Stomach (tissue), 9 donors: ENCODE results near the gene RFX3. TPM values are rescaled to one million over a fixed set of nuclear protein-coding genes. Genes with fewer than 3 reads are reported as not detected.

Experiments used
- DNase-seq, 2 donors: peaks; one replicate each; pipeline versions ENCODE4 v3.0.0 to v3.0.0-alpha.2; 2013 to 2019
- H3K27ac ChIP-seq, 5 donors: fragments of 200-600 bp in 4 of 5; sonication (generic) in 4 of 5; one replicate each; pipeline ENCODE4 v1.5.1; 2013 to 2019; ENCODE audit warnings: mild to moderate bottlenecking in 1 of 5, moderate library complexity in 1 of 5
- H3K27me3 ChIP-seq, 3 donors: fragments of 200-600 bp; sonication (generic); one replicate each; pipeline ENCODE4 v1.5.1; 2017 to 2019; ENCODE audit warnings: mixed run types in 1 of 3
- H3K36me3 ChIP-seq, 4 donors: fragments of 200-600 bp; sonication (generic); 1 replicate in 3 of 4; 2 replicates in 1 of 4; pipeline ENCODE4 v1.5.1; 2016 to 2019
- H3K4me1 ChIP-seq, 4 donors: fragments of 200-600 bp; sonication (generic); one replicate each; pipeline ENCODE4 v1.5.1; 2016 to 2019
- H3K4me3 ChIP-seq, 4 donors: fragments of 200-600 bp; sonication (generic) in 3 of 4; one replicate each; pipeline ENCODE4 v1.5.1; 2016 to 2019; ENCODE audit warnings: mild to moderate bottlenecking in 1 of 4
- H3K9me3 ChIP-seq, 4 donors: fragments of 200-600 bp; sonication (generic); one replicate each; pipeline ENCODE4 v1.5.1; 2016 to 2019
- CTCF ChIP-seq, 7 experiments: fragments of 450-650 bp in 4 of 7; fragments of 200-600 bp in 3 of 7; sonication (generic) in 3 of 7; IDR thresholded peaks; one replicate each; pipeline ENCODE4 v1.5.1; 2016 to 2019; ENCODE audit warnings: antibody characterized with exemption in 7 of 7, control low read depth in 2 of 7, mild to moderate bottlenecking in 1 of 7
- EP300 ChIP-seq: sonication (generic); formaldehyde crosslinking; IDR thresholded peaks from one replicate; pipeline ENCODE4 v1.6.1; 2017; ENCODE audit warnings: antibody characterized with exemption
- POLR2A ChIP-seq, 4 donors: fragments of 450-650 bp; IDR thresholded peaks; one replicate each; pipeline ENCODE4 v1.6.1; 2016; ENCODE audit warnings: antibody characterized with exemption in 4 of 4, control low read depth in 2 of 4, mild to moderate bottlenecking in 1 of 4, moderate library complexity in 1 of 4
- POLR2AphosphoS5 ChIP-seq, 3 donors: sonication (generic); formaldehyde crosslinking; IDR thresholded peaks; one replicate each; pipeline ENCODE4 v1.6.1; 2016; ENCODE audit warnings: antibody characterized with exemption in 3 of 3
- WGBS, 5 donors: extraction: QIAGEN DNeasy Blood & Tissue Kit in 3 of 5; methylation state at CpG; one replicate each; pipeline versions ENCODE4 v1.1.5 to v1.1.7; 2013 to 2018; 5-methylcytosine and 5-hydroxymethylcytosine counted together
- intact Hi-C: fragments of 100-400 bp; cut with DNase I; formaldehyde crosslinking; loops from one replicate; pipeline ENCODE4 v1.15.1; 2023; ENCODE audit warnings: low total_unique reads
- polyA plus RNA-seq, 3 donors: library from polyadenylated mRNA; stranded (reverse); fragments of 200-250 nt; gene quantifications; one replicate each; pipeline ENCODE4 v1.2.3, GENCODE V29; 2013
- total RNA-seq, 5 donors: library from RNA; depleted of rRNA; stranded (reverse); fragments of >200 nt; gene quantifications; one replicate each; pipeline versions ENCODE4 v1.1.0 to v1.2.3, GENCODE V29; 2014 to 2016
- donor health status: healthy with polysubstance abuse.
- donor health status: Bipolar disorder and iron deficiency.
- donor health status: healthy.

RFX3 gene
- total and polyA plus RNA-seq, 8 donors: 0.76 to 22.8 (median 6.1) TPM

GRCh38 chr9:3500044-3500443 is 25.8 kb downstream of the RFX3 start:
- H3K27ac ChIP-seq: no peak overlapping the region
- no peaks in the 10 kb centered on the region for H3K27me3 ChIP-seq
- DNase-seq: no peak
- WGBS, 5 donors: 89 to 96% (median 95%) methylated on average over 4 of the region's 4 CpGs
- H3K4me3 ChIP-seq: no peak overlapping the region
- intact Hi-C loops: no loop called here
- no peak for TF ChIP-seq POLR2AphosphoS5 (IDR thresholded peaks at IDR 0.05)
- no peak for TF ChIP-seq EP300
- TF ChIP-seq POLR2A (IDR thresholded peaks at IDR 0.05): no peak
- TF ChIP-seq CTCF (IDR thresholded peaks at IDR 0.05): no peak
- peaks cover 0 to 30% (median 11%) of the 10 kb centered on the region in 4 donors for H3K4me1 ChIP-seq
- H3K36me3 ChIP-seq: no peaks in the 10 kb centered on the region
- H3K9me3 ChIP-seq: no peaks in the 10 kb centered on the region

- intact Hi-C loops: no loop called here
- Histone ChIP-seq H3K36me3 (no peaks in the 10 kb centered on the region), H3K9me3 (no peaks in the 10 kb centered on the region), H3K4me3 (no peak overlapping the region), H3K4me1 (peaks cover 0 to 30% (median 11%) of the 10 kb centered on the region in 4 donors), H3K27me3 (no peaks in the 10 kb centered on the region), H3K27ac (no peak overlapping the region)
- 69 to 82% (median 79%) methylated on average over 3 of the region's 3 CpGs for WGBS, 5 donors
- peak in 1 of 2 donors; percentile 60 for DNase-seq
- TF ChIP-seq CTCF (IDR thresholded peaks at IDR 0.05): no peak
- no peak for TF ChIP-seq POLR2AphosphoS5 (IDR thresholded peaks at IDR 0.05)
- no peak for TF ChIP-seq EP300
Measured at GRCh38 chr9:3498691-3499090, 27.1 kb downstream of the RFX3 start.

GRCh38 chr9:3497857-3498256 is 27.9 kb downstream of the RFX3 start:
- H3K4me1 ChIP-seq: peaks cover 0 to 30% (median 11%) of the 10 kb centered on the region in 4 donors
- WGBS, 5 donors: 88 to 93% (median 90%) methylated on average over 4 of the region's 4 CpGs
- H3K4me3 ChIP-seq: no peak overlapping the region
- no peak for TF ChIP-seq EP300
- TF ChIP-seq POLR2A (IDR thresholded peaks at IDR 0.05): no peak
- TF ChIP-seq POLR2AphosphoS5 (IDR thresholded peaks at IDR 0.05): no peak
- no peak for TF ChIP-seq CTCF (IDR thresholded peaks at IDR 0.05)
- no peaks in the 10 kb centered on the region for H3K9me3 ChIP-seq
- no peak for DNase-seq
- no peaks in the 10 kb centered on the region for H3K27me3 ChIP-seq
- no peaks in the 10 kb centered on the region for H3K36me3 ChIP-seq
- no peak overlapping the region for H3K27ac ChIP-seq
- intact Hi-C loops: no loop called here

- Histone ChIP-seq H3K27ac (no peak overlapping the region), H3K4me3 (no peak overlapping the region), H3K9me3 (no peaks in the 10 kb centered on the region), H3K27me3 (no peaks in the 10 kb centered on the region), H3K36me3 (no peaks in the 10 kb centered on the region), H3K4me1 (peaks cover 0 to 30% (median 11%) of the 10 kb centered on the region in 4 donors)
- no peak for TF ChIP-seq CTCF (IDR thresholded peaks at IDR 0.05)
- TF ChIP-seq POLR2AphosphoS5 (IDR thresholded peaks at IDR 0.05): no peak
- TF ChIP-seq EP300: no peak
- no peak for TF ChIP-seq POLR2A (IDR thresholded peaks at IDR 0.05)
- no peak for DNase-seq
- 76 to 85% (median 81%) methylated on average over 2 of the region's 2 CpGs for WGBS, 5 donors
- intact Hi-C loops: no loop called here
Measured at GRCh38 chr9:3497401-3497800, 28.4 kb downstream of the RFX3 start.
